Epithelial cell of prostate (primary cell): ENCODE measurements around the gene CEND1.
A peak's percentile ranks its signal among the peaks of the same experiment; 100 is the strongest.
"Not testable (repeated sequence)": the region's sequence is repeated elsewhere in the genome, so short reads cannot be mapped to it uniquely, and the experiment has no call there.

Experiments used
- DNase-seq: peaks from one replicate; pipeline ENCODE4 v3.0.0-alpha.2; 2011; ENCODE audit warnings: low read depth, low spot score
- H3K27ac ChIP-seq: fragments of 450-650 bp; 2 replicates; pipeline ENCODE4 v1.5.1; 2017; ENCODE audit warnings: mild to moderate bottlenecking

Gene CEND1

GRCh38 chr11:742571-743201 lies 47.2 kb downstream of the CEND1 start:
- no peak for DNase-seq
- H3K27ac ChIP-seq = no peak overlapping the region

- no peak overlapping the region for H3K27ac ChIP-seq
- no peak for DNase-seq
Observed at GRCh38 chr11:742156-742546, 47.7 kb downstream of the CEND1 start.

GRCh38 chr11:737899-738298 lies 52.0 kb downstream of the CEND1 start:
- H3K27ac ChIP-seq = peak overlapping the region; percentile 45
- not testable (repeated sequence) for DNase-seq

GRCh38 chr11:737366-737765 lies 52.5 kb downstream of the CEND1 start:
- no peak overlapping the region for H3K27ac ChIP-seq
- no peak for DNase-seq
